AG04450 (cell line): Measurements from ENCODE around the gene C1QL4. TPM values are rescaled to one million over a fixed set of nuclear protein-coding genes. Genes with fewer than 3 reads are reported as not detected.

ENCODE experiments used
- CTCF ChIA-PET: fragments of 300-600, 350-600 bp; formaldehyde crosslinking; extraction: SDS; loops from one replicate; lab custom pipeline; 2022; ENCODE audit warnings: antibody characterized with exemption, inconsistent platforms; lab: Charles Lee
- POLR2A ChIA-PET: fragments of 350-600 bp; formaldehyde crosslinking; extraction: SDS; loops from one replicate; lab custom pipeline; 2021; ENCODE audit warnings: antibody characterized with exemption, inconsistent platforms; lab: Yijun Ruan, JAX
- DNase-seq: peaks from one replicate; pipeline ENCODE4 v3.0.0-alpha.2; 2011; ENCODE audit warnings: low read depth, low spot score
- H3K27ac ChIP-seq: one replicate; pipeline ENCODE4 v1.5.1; 2012; ENCODE audit warnings: low read depth, low read length, control low read depth
- H3K27me3 ChIP-seq: one replicate; pipeline ENCODE4 v1.6.0; 2012; ENCODE audit warnings: low read length; ENCODE audit not compliant: control insufficient read depth, insufficient read depth
- H3K4me3 ChIP-seq: 2 replicates; pipeline ENCODE4 v1.5.1; 2011; ENCODE audit warnings: mild to moderate bottlenecking, low read depth, low read length, control low read depth
- H3K9me3 ChIP-seq: 2 replicates; pipeline ENCODE4 v1.5.1; 2012; ENCODE audit warnings: low read length; ENCODE audit not compliant: control insufficient read depth, insufficient read depth
- CTCF ChIP-seq: IDR thresholded peaks from 2 replicates; pipeline ENCODE4 v1.5.1; 2011; ENCODE audit warnings: low read depth, low read length, control low read depth, inconsistent platforms
- polyA plus RNA-seq: library from polyadenylated mRNA; depleted of rRNA; stranded (reverse); fragments of >200 nt; gene quantifications from 2 replicates; pipeline ENCODE4 v1.2.3, GENCODE V29; 2011

Gene C1QL4
- polyA plus RNA-seq, 1 experiment = not detected

GRCh38 chr12:49297695-49298060, 39.3 kb downstream of the C1QL4 start:
- CTCF ChIA-PET = interaction anchor here (0.7 to 1.2 kb wide), 4 partner anchors 9 to 217 kb away, joined by 3 to 7 read pairs (median 5); partner anchors contain the start of gene TROAP
- Histone ChIP-seq H3K4me3 (no peak overlapping the region), H3K27ac (no peak overlapping the region), H3K9me3 (no peaks in the 10 kb centered on the region; the same call in 1 of the 2 replicates), H3K27me3 (peaks cover 56% of the 10 kb centered on the region)
- no peak for DNase-seq
- no peak for TF ChIP-seq CTCF
- POLR2A ChIA-PET = no interaction called here

GRCh38 chr12:49296836-49297694, 39.9 kb downstream of the C1QL4 start:
- H3K9me3 ChIP-seq = no peaks in the 10 kb centered on the region; the same call in 1 of the 2 replicates
- POLR2A ChIA-PET = no interaction called here
- no peak for DNase-seq
- no peak for TF ChIP-seq CTCF
- CTCF ChIA-PET = interaction anchor here (0.6 to 1.2 kb wide), 4 partner anchors 8 to 304 kb away, joined by 3 to 6 read pairs (median 4); partner anchors contain the start of gene TROAP
- peaks cover 56% of the 10 kb centered on the region for H3K27me3 ChIP-seq
- no peak overlapping the region for H3K27ac ChIP-seq
- no peak overlapping the region for H3K4me3 ChIP-seq

- no peak for DNase-seq
- TF ChIP-seq CTCF = peak; percentile 65
- Histone ChIP-seq H3K27ac (no peak overlapping the region), H3K9me3 (no peaks in the 10 kb centered on the region; the same call in 1 of the 2 replicates), H3K27me3 (peaks cover 56% of the 10 kb centered on the region), H3K4me3 (no peak overlapping the region)
- ChIA-PET CTCF (interaction anchor here (0.6 to 1.2 kb wide), 5 partner anchors 63 to 304 kb away, joined by 3 to 5 read pairs (median 3); no protein-coding TSS in a partner anchor), POLR2A (interaction anchor here (0.8 to 1.4 kb wide), 3 partner anchors 19 to 52 kb away, joined by 3 read pairs; partner anchors contain the start of gene TROAP)
Measured at GRCh38 chr12:49296034-49296835, 40.8 kb downstream of the C1QL4 start.

GRCh38 chr12:49295082-49295936, 41.7 kb downstream of the C1QL4 start, which contains the start of gene PRPH:
Gene PRPH (plus strand): TSS chr12:49295147. CDS start chr12:49295201, 54 bp downstream.
- no peak within 1 kb of the TSS for H3K27ac ChIP-seq
- no peaks in the 10 kb centered on the region; the same call in 1 of the 2 replicates for H3K9me3 ChIP-seq
- CTCF ChIA-PET = interaction anchor here (0.6 to 3.1 kb wide), 7 partner anchors 9 to 285 kb away, joined by 3 to 13 read pairs (median 3); no protein-coding TSS in a partner anchor
- no peak within 1 kb of the TSS for H3K4me3 ChIP-seq
- peaks cover 56% of the 10 kb centered on the region for H3K27me3 ChIP-seq
- no peak for DNase-seq
- no peak for TF ChIP-seq CTCF
- POLR2A ChIA-PET = interaction anchor here (0.8 to 1.4 kb wide), 3 partner anchors 18 to 53 kb away, joined by 3 read pairs; partner anchors contain the start of gene TROAP
